GM23338 (cell line): ENCODE measurements around the gene GIGYF2.
"Not testable (repeated sequence)": the region's sequence is repeated elsewhere in the genome, so short reads cannot be mapped to it uniquely, and the experiment has no call there.

Experiments used
- CREB1 ChIP-seq: fragments of 250-450 bp; sonication (Bioruptor Pico); IDR thresholded peaks from 2 replicates; pipeline ENCODE4 v1.5.0; 2020; ENCODE audit warnings: low read depth, mild to moderate bottlenecking, moderate library complexity
- EZH2 ChIP-seq: fragments of 200-600 bp; sonication (generic); IDR thresholded peaks from one replicate; pipeline ENCODE4 v1.8.0; 2017; ENCODE audit warnings: antibody characterized with exemption, mild to moderate bottlenecking, low read depth; ENCODE audit not compliant: unreplicated experiment
- EZH2phosphoT487 ChIP-seq: fragments of 200-600 bp; sonication (generic); IDR thresholded peaks from one replicate; pipeline ENCODE4 v1.8.1; 2018; ENCODE audit warnings: antibody characterized with exemption; ENCODE audit not compliant: unreplicated experiment
- JUNB ChIP-seq: IDR thresholded peaks from one replicate; pipeline ENCODE4 v1.6.1; 2016; ENCODE audit warnings: antibody characterized with exemption; ENCODE audit not compliant: unreplicated experiment
- POLR2AphosphoS5 ChIP-seq: IDR thresholded peaks from 2 replicates; pipeline ENCODE4 v1.6.1; 2016; ENCODE audit warnings: antibody characterized with exemption, low read depth
- ZNF331 ChIP-seq: fragments of 250-450 bp; sonication (Bioruptor Pico); IDR thresholded peaks from 2 replicates; pipeline ENCODE4 v1.5.0; 2020; ENCODE audit warnings: low read depth, mild to moderate bottlenecking, moderate library complexity
- TF ChIP-seq, protein P1 (sequence below), 2 experiments: fragments of 200-600 bp in 1 of 2; sonication (generic) in 1 of 2; conservative IDR thresholded peaks; 2 replicates each; pipeline versions ENCODE4 v1.5.1 to v1.6.1; 2016 to 2017; ENCODE audit warnings: antibody characterized with exemption in 2 of 2, low read depth in 2 of 2, mild to moderate bottlenecking in 2 of 2, moderate library complexity in 1 of 2
- TF ChIP-seq, protein P2 (sequence below): IDR thresholded peaks from 2 replicates; pipeline ENCODE4 v1.6.1; 2016; ENCODE audit warnings: antibody characterized with exemption
- TF ChIP-seq, protein P3 (sequence below): IDR thresholded peaks from one replicate; pipeline ENCODE4 v1.6.1; 2018; ENCODE audit warnings: antibody characterized with exemption; ENCODE audit not compliant: unreplicated experiment

DNA sequence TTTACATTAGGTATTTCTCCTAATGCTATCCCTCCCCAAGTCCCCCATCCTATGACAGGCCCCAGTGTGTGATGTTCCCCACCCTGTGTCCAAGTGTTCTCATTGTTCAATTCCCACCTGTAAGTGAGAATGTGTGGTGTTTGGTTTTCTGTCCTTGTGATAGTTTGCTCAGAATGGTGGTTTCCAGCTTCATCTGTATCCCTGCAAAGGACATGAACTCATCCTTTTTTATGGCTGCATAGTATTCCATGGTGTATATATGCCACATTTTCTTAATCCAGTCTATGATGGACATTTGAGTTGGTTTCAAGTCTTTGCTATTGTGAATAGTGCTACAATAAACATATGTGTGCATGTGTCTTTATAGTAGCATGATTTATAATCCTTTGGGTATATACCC lies 22.9 kb downstream of the GIGYF2 start:
- TF ChIP-seq, protein P1, sequence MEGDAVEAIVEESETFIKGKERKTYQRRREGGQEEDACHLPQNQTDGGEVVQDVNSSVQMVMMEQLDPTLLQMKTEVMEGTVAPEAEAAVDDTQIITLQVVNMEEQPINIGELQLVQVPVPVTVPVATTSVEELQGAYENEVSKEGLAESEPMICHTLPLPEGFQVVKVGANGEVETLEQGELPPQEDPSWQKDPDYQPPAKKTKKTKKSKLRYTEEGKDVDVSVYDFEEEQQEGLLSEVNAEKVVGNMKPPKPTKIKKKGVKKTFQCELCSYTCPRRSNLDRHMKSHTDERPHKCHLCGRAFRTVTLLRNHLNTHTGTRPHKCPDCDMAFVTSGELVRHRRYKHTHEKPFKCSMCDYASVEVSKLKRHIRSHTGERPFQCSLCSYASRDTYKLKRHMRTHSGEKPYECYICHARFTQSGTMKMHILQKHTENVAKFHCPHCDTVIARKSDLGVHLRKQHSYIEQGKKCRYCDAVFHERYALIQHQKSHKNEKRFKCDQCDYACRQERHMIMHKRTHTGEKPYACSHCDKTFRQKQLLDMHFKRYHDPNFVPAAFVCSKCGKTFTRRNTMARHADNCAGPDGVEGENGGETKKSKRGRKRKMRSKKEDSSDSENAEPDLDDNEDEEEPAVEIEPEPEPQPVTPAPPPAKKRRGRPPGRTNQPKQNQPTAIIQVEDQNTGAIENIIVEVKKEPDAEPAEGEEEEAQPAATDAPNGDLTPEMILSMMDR (conservative IDR thresholded peaks at IDR 0.05; ENCODE audit: low read depth in 2 of 2): not testable (repeated sequence)
- TF ChIP-seq CREB1 (CRISPR knock-in tag); EZH2; JUNB; POLR2AphosphoS5; EZH2phosphoT487; ZNF331 (CRISPR knock-in tag): not testable (repeated sequence)
- TF ChIP-seq, protein P2, sequence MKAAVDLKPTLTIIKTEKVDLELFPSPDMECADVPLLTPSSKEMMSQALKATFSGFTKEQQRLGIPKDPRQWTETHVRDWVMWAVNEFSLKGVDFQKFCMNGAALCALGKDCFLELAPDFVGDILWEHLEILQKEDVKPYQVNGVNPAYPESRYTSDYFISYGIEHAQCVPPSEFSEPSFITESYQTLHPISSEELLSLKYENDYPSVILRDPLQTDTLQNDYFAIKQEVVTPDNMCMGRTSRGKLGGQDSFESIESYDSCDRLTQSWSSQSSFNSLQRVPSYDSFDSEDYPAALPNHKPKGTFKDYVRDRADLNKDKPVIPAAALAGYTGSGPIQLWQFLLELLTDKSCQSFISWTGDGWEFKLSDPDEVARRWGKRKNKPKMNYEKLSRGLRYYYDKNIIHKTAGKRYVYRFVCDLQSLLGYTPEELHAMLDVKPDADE: not testable (repeated sequence)
- TF ChIP-seq, protein P3, sequence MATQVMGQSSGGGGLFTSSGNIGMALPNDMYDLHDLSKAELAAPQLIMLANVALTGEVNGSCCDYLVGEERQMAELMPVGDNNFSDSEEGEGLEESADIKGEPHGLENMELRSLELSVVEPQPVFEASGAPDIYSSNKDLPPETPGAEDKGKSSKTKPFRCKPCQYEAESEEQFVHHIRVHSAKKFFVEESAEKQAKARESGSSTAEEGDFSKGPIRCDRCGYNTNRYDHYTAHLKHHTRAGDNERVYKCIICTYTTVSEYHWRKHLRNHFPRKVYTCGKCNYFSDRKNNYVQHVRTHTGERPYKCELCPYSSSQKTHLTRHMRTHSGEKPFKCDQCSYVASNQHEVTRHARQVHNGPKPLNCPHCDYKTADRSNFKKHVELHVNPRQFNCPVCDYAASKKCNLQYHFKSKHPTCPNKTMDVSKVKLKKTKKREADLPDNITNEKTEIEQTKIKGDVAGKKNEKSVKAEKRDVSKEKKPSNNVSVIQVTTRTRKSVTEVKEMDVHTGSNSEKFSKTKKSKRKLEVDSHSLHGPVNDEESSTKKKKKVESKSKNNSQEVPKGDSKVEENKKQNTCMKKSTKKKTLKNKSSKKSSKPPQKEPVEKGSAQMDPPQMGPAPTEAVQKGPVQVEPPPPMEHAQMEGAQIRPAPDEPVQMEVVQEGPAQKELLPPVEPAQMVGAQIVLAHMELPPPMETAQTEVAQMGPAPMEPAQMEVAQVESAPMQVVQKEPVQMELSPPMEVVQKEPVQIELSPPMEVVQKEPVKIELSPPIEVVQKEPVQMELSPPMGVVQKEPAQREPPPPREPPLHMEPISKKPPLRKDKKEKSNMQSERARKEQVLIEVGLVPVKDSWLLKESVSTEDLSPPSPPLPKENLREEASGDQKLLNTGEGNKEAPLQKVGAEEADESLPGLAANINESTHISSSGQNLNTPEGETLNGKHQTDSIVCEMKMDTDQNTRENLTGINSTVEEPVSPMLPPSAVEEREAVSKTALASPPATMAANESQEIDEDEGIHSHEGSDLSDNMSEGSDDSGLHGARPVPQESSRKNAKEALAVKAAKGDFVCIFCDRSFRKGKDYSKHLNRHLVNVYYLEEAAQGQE: not testable (repeated sequence)
